Measurements from ENCODE around the gene NHSL1. TPM values are rescaled to one million over a fixed set of nuclear protein-coding genes. Genes with fewer than 3 reads are reported as not detected.

NHSL1 gene
- total RNA-seq, 6 experiments from 2014 or later, result 19.8 to 54.2 (median 28.5) TPM

- no peaks in the 10 kb centered on the region for H3K27me3 ChIP-seq
- H3K27ac ChIP-seq, result no peak overlapping the region
- DNase-seq (no peak), ATAC-seq (no peak)
- intact Hi-C loops (cut with DNase I), result no loop called here
- H3K4me3 ChIP-seq, result no peak overlapping the region
- WGBS (ENCODE audit: insufficient coverage, low coverage, low lambda C conversion rate, missing lambda C conversion rate), result 89% methylated on average over 1 of the region's 1 CpG
- no peaks in the 10 kb centered on the region for H3K9me3 ChIP-seq
- TF ChIP-seq CTCF (IDR thresholded peaks at IDR 0.05) (no peak), POLR2A (IDR thresholded peaks at IDR 0.05) (no peak)
- H3K36me3 ChIP-seq, result peaks cover 0 to 26% (median 2%) of the 10 kb centered on the region in 4 donors
- peaks cover 0 to 47% (median 10%) of the 10 kb centered on the region in 4 donors for H3K4me1 ChIP-seq
Observed at GRCh38 chr6:138491017-138491416, 8.3 kb downstream of the NHSL1 start.

DNA sequence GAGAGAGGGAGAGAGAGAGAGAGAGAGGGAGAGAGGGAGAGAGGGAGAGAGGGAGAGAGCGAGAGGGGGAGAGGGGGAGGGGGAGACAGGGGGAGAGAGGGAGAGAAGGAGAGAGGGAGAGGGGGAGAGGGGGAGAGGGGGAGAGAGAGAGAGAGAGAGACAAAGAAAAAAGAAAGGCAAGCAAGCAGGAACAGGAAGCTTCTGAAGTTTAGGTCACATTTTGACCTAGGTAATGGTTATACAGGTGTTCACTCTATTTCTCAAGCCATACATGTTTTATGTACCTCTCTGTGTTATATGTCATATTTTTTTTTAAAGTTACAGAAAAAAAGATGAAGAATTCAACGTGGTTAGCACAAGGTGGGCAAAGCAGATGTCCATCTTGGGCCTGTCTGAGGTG, 9.4 kb downstream of the NHSL1 start:
- Histone ChIP-seq H3K27ac (no peak overlapping the region), H3K9me3 (no peaks in the 10 kb centered on the region), H3K36me3 (peaks cover 0 to 19% (median 0%) of the 10 kb centered on the region in 4 donors), H3K27me3 (no peaks in the 10 kb centered on the region), H3K4me3 (no peak overlapping the region), H3K4me1 (peaks cover 0 to 52% (median 7%) of the 10 kb centered on the region in 4 donors)
- DNase-seq (no peak), ATAC-seq (no peak)
- TF ChIP-seq CTCF (IDR thresholded peaks at IDR 0.05) (no peak), POLR2A (IDR thresholded peaks at IDR 0.05) (no peak)
- intact Hi-C loops (cut with DNase I), result no loop called here
- WGBS (ENCODE audit: insufficient coverage, low coverage, low lambda C conversion rate, missing lambda C conversion rate), result 80% methylated on average over 1 of the region's 2 CpGs

- intact Hi-C loops (cut with DNase I), result no loop called here
- WGBS (ENCODE audit: insufficient coverage, low coverage, low lambda C conversion rate, missing lambda C conversion rate), result 75% methylated on average over 5 of the region's 6 CpGs
- H3K27ac ChIP-seq, result no peak overlapping the region
- no peak for TF ChIP-seq POLR2A (IDR thresholded peaks at IDR 0.05)
- no peak for TF ChIP-seq CTCF (IDR thresholded peaks at IDR 0.05)
- H3K36me3 ChIP-seq, result peaks cover 0 to 9% (median 0%) of the 10 kb centered on the region in 4 donors
- H3K4me3 ChIP-seq, result no peak overlapping the region
- DNase-seq, result no peak
- no peak for ATAC-seq
- peaks cover 0 to 43% (median 0%) of the 10 kb centered on the region in 4 donors for H3K4me1 ChIP-seq
- H3K27me3 ChIP-seq, result no peaks in the 10 kb centered on the region
- no peaks in the 10 kb centered on the region for H3K9me3 ChIP-seq
Observed at GRCh38 chr6:138487102-138487604, 12.1 kb downstream of the NHSL1 start.

GRCh38 chr6:138486249-138487101, 12.8 kb downstream of the NHSL1 start:
- 65% methylated on average over 4 of the region's 4 CpGs for WGBS (ENCODE audit: insufficient coverage, low coverage, low lambda C conversion rate, missing lambda C conversion rate)
- intact Hi-C loops (cut with DNase I), result no loop called here
- Histone ChIP-seq H3K4me3 (no peak overlapping the region), H3K9me3 (no peaks in the 10 kb centered on the region), H3K27ac (no peak overlapping the region), H3K4me1 (peaks cover 0 to 43% (median 3%) of the 10 kb centered on the region in 4 donors), H3K27me3 (no peaks in the 10 kb centered on the region), H3K36me3 (peaks cover 0 to 8% (median 0%) of the 10 kb centered on the region in 4 donors)
- ATAC-seq (peak in 1 of 4 donors; percentile 20), DNase-seq (no peak)
- TF ChIP-seq CTCF (IDR thresholded peaks at IDR 0.05), result no peak
- no peak for TF ChIP-seq POLR2A (IDR thresholded peaks at IDR 0.05)

All from right lobe of liver (tissue), 6 donors.